Stomach (tissue), 9 donors: Measurements from ENCODE around the gene GGT6. TPM values are rescaled to one million over a fixed set of nuclear protein-coding genes. Genes with fewer than 3 reads are reported as not detected.

Experiments
- DNase-seq, 2 donors: peaks; one replicate each; pipeline versions ENCODE4 v3.0.0 to v3.0.0-alpha.2; 2013 to 2019
- H3K27ac ChIP-seq, 5 donors: fragments of 200-600 bp in 4 of 5; sonication (generic) in 4 of 5; one replicate each; pipeline ENCODE4 v1.5.1; 2013 to 2019; ENCODE audit warnings: mild to moderate bottlenecking in 1 of 5, moderate library complexity in 1 of 5
- H3K27me3 ChIP-seq, 3 donors: fragments of 200-600 bp; sonication (generic); one replicate each; pipeline ENCODE4 v1.5.1; 2017 to 2019; ENCODE audit warnings: mixed run types in 1 of 3
- H3K36me3 ChIP-seq, 4 donors: fragments of 200-600 bp; sonication (generic); 1 replicate in 3 of 4; 2 replicates in 1 of 4; pipeline ENCODE4 v1.5.1; 2016 to 2019
- H3K4me1 ChIP-seq, 4 donors: fragments of 200-600 bp; sonication (generic); one replicate each; pipeline ENCODE4 v1.5.1; 2016 to 2019
- H3K4me3 ChIP-seq, 4 donors: fragments of 200-600 bp; sonication (generic) in 3 of 4; one replicate each; pipeline ENCODE4 v1.5.1; 2016 to 2019; ENCODE audit warnings: mild to moderate bottlenecking in 1 of 4
- H3K9me3 ChIP-seq, 4 donors: fragments of 200-600 bp; sonication (generic); one replicate each; pipeline ENCODE4 v1.5.1; 2016 to 2019
- EP300 ChIP-seq: sonication (generic); formaldehyde crosslinking; IDR thresholded peaks from one replicate; pipeline ENCODE4 v1.6.1; 2017; ENCODE audit warnings: antibody characterized with exemption
- POLR2A ChIP-seq, 4 donors: fragments of 450-650 bp; IDR thresholded peaks; one replicate each; pipeline ENCODE4 v1.6.1; 2016; ENCODE audit warnings: antibody characterized with exemption in 4 of 4, control low read depth in 2 of 4, mild to moderate bottlenecking in 1 of 4, moderate library complexity in 1 of 4
- POLR2AphosphoS5 ChIP-seq, 3 donors: sonication (generic); formaldehyde crosslinking; IDR thresholded peaks; one replicate each; pipeline ENCODE4 v1.6.1; 2016; ENCODE audit warnings: antibody characterized with exemption in 3 of 3
- WGBS, 5 donors: extraction: QIAGEN DNeasy Blood & Tissue Kit in 3 of 5; methylation state at CpG; one replicate each; pipeline versions ENCODE4 v1.1.5 to v1.1.7; 2013 to 2018; 5-methylcytosine and 5-hydroxymethylcytosine counted together
- intact Hi-C: fragments of 100-400 bp; cut with DNase I; formaldehyde crosslinking; loops from one replicate; pipeline ENCODE4 v1.15.1; 2023; ENCODE audit warnings: low total_unique reads
- polyA plus RNA-seq, 3 donors: library from polyadenylated mRNA; stranded (reverse); fragments of 200-250 nt; gene quantifications; one replicate each; pipeline ENCODE4 v1.2.3, GENCODE V29; 2013
- total RNA-seq, 5 donors: library from RNA; depleted of rRNA; stranded (reverse); fragments of >200 nt; gene quantifications; one replicate each; pipeline versions ENCODE4 v1.1.0 to v1.2.3, GENCODE V29; 2014 to 2016
- TF ChIP-seq, protein P1 (sequence below), 7 experiments: fragments of 450-650 bp in 4 of 7; fragments of 200-600 bp in 3 of 7; sonication (generic) in 3 of 7; IDR thresholded peaks; one replicate each; pipeline ENCODE4 v1.5.1; 2016 to 2019; ENCODE audit warnings: antibody characterized with exemption in 7 of 7, control low read depth in 2 of 7, mild to moderate bottlenecking in 1 of 7
- donor health status: healthy with polysubstance abuse.
- donor health status: Bipolar disorder and iron deficiency.
- donor health status: healthy.

GGT6 gene
- total and polyA plus RNA-seq, 8 donors = 4.4 to 147 (median 15.2) TPM

DNA sequence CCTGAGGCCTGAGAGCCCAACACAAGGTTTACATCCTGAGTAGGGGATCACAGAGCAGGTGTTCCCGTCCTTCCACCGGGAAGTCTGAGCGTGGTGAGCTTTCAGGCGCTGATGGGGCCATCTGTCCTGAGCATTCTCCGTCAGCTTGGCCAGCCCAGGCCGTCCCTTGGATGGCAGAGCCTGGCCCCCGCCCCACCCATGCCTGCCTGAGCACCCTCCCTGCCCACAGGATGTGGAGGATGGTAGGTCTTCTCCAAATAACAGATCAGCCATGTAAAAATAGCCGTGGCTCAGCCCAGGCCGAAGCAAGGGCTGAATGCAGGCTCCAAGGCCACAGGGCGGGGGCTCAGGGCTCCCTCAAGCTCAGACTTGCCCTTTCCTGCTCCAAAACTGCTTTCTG, 41.5 kb downstream of the GGT6 start:
- H3K27me3 ChIP-seq = no peaks in the 10 kb centered on the region
- no peak overlapping the region for H3K4me3 ChIP-seq
- H3K27ac ChIP-seq = peak overlapping the region; percentile 52 to 88 (median 80)
- no peak for DNase-seq
- 59 to 86% (median 79%) methylated on average over 7 to 10 of the region's 10 CpGs for WGBS, 5 donors
- peaks cover 65 to 83% (median 65%) of the 10 kb centered on the region in 4 donors for H3K4me1 ChIP-seq
- H3K36me3 ChIP-seq = peaks cover 0 to 5% (median 0%) of the 10 kb centered on the region in 4 donors
- intact Hi-C loops = no loop called here
- TF ChIP-seq EP300 (no peak), POLR2A (IDR thresholded peaks at IDR 0.05) (no peak), POLR2AphosphoS5 (IDR thresholded peaks at IDR 0.05) (no peak)
- no peaks in the 10 kb centered on the region for H3K9me3 ChIP-seq

DNA sequence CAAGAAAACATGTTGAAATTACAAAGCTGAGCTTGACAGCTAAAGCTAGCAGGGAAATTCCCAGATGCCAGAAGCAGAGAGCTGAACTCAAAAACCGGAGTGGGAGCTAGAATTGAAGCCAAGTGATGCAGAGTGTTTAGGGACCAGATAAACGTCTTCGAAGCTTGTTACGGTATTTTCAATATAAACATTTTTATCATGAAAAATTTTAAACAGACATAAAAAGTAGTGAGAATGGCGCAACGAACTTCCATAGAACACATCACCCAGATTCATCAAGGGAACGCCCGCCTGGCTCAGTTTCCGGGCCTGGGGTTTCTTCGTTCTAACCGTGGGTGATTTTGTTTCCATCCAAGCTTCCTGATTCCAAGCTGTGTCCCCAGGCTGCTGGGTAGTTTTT, 43.6 kb downstream of the GGT6 start:
- DNase-seq = peak in 1 of 2 donors; percentile 86
- Histone ChIP-seq H3K27ac (peak overlapping the region in 3 of 5 donors; percentile 62 to 90 (median 78)), H3K36me3 (no peaks in the 10 kb centered on the region), H3K27me3 (no peaks in the 10 kb centered on the region), H3K4me3 (no peak overlapping the region), H3K9me3 (no peaks in the 10 kb centered on the region), H3K4me1 (peaks cover 69 to 88% (median 75%) of the 10 kb centered on the region in 4 donors)
- intact Hi-C loops = no loop called here
- TF ChIP-seq, protein P1, sequence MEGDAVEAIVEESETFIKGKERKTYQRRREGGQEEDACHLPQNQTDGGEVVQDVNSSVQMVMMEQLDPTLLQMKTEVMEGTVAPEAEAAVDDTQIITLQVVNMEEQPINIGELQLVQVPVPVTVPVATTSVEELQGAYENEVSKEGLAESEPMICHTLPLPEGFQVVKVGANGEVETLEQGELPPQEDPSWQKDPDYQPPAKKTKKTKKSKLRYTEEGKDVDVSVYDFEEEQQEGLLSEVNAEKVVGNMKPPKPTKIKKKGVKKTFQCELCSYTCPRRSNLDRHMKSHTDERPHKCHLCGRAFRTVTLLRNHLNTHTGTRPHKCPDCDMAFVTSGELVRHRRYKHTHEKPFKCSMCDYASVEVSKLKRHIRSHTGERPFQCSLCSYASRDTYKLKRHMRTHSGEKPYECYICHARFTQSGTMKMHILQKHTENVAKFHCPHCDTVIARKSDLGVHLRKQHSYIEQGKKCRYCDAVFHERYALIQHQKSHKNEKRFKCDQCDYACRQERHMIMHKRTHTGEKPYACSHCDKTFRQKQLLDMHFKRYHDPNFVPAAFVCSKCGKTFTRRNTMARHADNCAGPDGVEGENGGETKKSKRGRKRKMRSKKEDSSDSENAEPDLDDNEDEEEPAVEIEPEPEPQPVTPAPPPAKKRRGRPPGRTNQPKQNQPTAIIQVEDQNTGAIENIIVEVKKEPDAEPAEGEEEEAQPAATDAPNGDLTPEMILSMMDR (IDR thresholded peaks at IDR 0.05) = no peak
- TF ChIP-seq POLR2AphosphoS5 (IDR thresholded peaks at IDR 0.05) = no peak
- TF ChIP-seq POLR2A (IDR thresholded peaks at IDR 0.05) = no peak
- no peak for TF ChIP-seq EP300
- 63 to 71% (median 69%) methylated on average over 11 of the region's 11 CpGs for WGBS, 5 donors

DNA sequence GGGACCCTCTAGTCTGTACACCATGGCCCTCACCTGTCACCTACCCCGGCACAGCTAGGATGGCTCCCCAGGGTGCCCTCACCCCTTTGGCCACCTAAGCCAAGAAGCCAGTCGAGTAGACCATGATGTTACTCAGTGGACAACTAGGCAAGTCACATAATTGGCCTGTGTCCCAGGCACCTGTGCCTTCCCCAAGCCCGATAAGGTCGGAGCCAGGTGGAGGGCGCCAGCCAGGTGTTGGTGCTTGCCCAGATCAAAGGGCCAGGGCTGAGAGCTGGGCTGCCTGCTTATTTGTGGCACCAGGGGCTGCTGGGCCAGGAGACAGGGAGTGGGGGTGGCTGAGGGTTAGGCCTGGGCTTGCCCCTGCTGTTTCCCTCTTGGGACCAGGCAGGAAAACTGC, 44.9 kb downstream of the GGT6 start:
- 0 to 90% (median 43%) methylated on average over 3 to 5 of the region's 5 CpGs for WGBS, 5 donors
- intact Hi-C loops = no loop called here
- no peaks in the 10 kb centered on the region for H3K9me3 ChIP-seq
- H3K27me3 ChIP-seq = no peaks in the 10 kb centered on the region
- DNase-seq = peak in 1 of 2 donors; percentile 94
- H3K4me1 ChIP-seq = peaks cover 61 to 85% (median 73%) of the 10 kb centered on the region in 4 donors
- no peak overlapping the region for H3K4me3 ChIP-seq
- peak overlapping the region; percentile 41 to 90 (median 78) for H3K27ac ChIP-seq
- TF ChIP-seq POLR2AphosphoS5 (IDR thresholded peaks at IDR 0.05) = peak in 2 of 3 donors; percentile 71
- TF ChIP-seq EP300 = no peak
- no peaks in the 10 kb centered on the region for H3K36me3 ChIP-seq

DNA sequence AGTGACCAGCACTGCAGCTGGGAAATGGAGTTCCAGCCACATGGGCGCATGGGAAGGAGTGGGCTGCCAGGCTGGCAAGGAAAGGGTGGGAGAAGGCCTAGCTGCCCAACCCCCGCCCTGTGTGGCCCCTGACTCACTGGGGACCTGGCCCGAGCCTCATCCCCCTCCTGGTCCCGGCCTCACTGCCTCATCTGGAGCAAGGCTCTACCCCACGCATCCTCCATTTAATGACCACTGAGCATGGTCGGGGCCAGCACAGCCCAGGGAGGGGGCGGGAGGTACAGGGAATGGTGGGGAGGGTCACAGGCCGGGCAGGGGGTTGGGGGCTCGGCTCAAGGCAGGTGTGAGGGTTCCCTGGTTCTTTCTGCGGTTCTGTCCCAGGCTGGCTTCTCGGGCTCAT, 45.6 kb downstream of the GGT6 start:
- TF ChIP-seq, protein P1 (IDR thresholded peaks at IDR 0.05) = no peak
- TF ChIP-seq EP300 = no peak
- no peak for TF ChIP-seq POLR2AphosphoS5 (IDR thresholded peaks at IDR 0.05)
- no peak for TF ChIP-seq POLR2A (IDR thresholded peaks at IDR 0.05)
- Histone ChIP-seq H3K27me3 (no peaks in the 10 kb centered on the region), H3K36me3 (no peaks in the 10 kb centered on the region), H3K4me1 (peaks cover 59 to 85% (median 71%) of the 10 kb centered on the region in 4 donors), H3K9me3 (no peaks in the 10 kb centered on the region), H3K27ac (peak overlapping the region; percentile 41 to 90 (median 78)), H3K4me3 (no peak overlapping the region)
- DNase-seq = no peak
- 69 to 80% (median 71%) methylated on average over 7 to 11 of the region's 11 CpGs for WGBS, 5 donors
- intact Hi-C loops = no loop called here

DNA sequence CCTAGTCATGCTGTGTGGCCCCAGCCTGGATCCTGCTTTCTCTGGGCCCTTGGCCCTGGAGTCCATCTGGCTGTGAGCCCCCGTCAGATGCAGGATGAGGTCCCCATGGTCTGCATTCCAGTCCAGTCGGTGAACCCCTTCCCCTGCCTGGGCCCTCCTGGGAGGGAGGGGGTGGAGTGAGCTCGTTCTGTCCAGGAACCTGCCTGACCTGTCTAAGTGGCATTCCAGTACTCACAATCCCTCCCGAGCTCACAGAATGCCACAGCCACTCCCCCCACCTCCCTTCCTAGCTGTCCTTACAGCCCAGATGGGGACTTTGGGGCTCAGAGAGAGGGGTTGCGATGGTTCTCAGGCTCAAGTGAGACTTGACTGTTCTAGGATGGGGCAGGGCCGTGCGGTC, 46.2 kb downstream of the GGT6 start:
- Histone ChIP-seq H3K4me1 (peaks cover 59 to 85% (median 71%) of the 10 kb centered on the region in 4 donors), H3K9me3 (no peaks in the 10 kb centered on the region), H3K27me3 (no peaks in the 10 kb centered on the region), H3K36me3 (no peaks in the 10 kb centered on the region), H3K27ac (peak overlapping the region; percentile 49 to 90 (median 78)), H3K4me3 (no peak overlapping the region)
- intact Hi-C loops = no loop called here
- TF ChIP-seq POLR2A (IDR thresholded peaks at IDR 0.05) = no peak
- TF ChIP-seq POLR2AphosphoS5 (IDR thresholded peaks at IDR 0.05) = peak in 1 of 3 donors; percentile 7
- TF ChIP-seq, protein P1 (IDR thresholded peaks at IDR 0.05) = no peak
- TF ChIP-seq EP300 = no peak
- DNase-seq = peak; percentile 78 to 92
- 44 to 67% (median 55%) methylated on average over 7 of the region's 7 CpGs for WGBS, 5 donors
